ENCODE data around the gene ACTR5. TPM values are rescaled to one million over a fixed set of nuclear protein-coding genes. Genes with fewer than 3 reads are reported as not detected.

Gene ACTR5
- total RNA-seq, 1 donor from 2014 or later = 17.3 TPM

GRCh38 chr20:38704136-38704535, 44.1 kb upstream of the ACTR5 start:
- no peak for TF ChIP-seq CTCF (IDR thresholded peaks at IDR 0.05; ENCODE audit: unreplicated experiment)
- DNase-seq (ENCODE audit: low spot score) = no peak
- no peaks in the 10 kb centered on the region for H3K9me3 Mint-ChIP-seq (ENCODE audit: unreplicated experiment)
- no peak overlapping the region for H3K27ac Mint-ChIP-seq (ENCODE audit: unreplicated experiment)
- no peaks in the 10 kb centered on the region for H3K4me1 Mint-ChIP-seq (ENCODE audit: unreplicated experiment)
- peaks cover 1% of the 10 kb centered on the region for H3K27me3 Mint-ChIP-seq (ENCODE audit: unreplicated experiment)
- H3K4me3 Mint-ChIP-seq (ENCODE audit: unreplicated experiment) = no peak overlapping the region
- no peaks in the 10 kb centered on the region for H3K36me3 Mint-ChIP-seq (ENCODE audit: low read depth, unreplicated experiment)

GRCh38 chr20:38706509-38706908, 41.8 kb upstream of the ACTR5 start:
- Mint-ChIP-seq H3K27me3 (ENCODE audit: unreplicated experiment) (peaks cover 1% of the 10 kb centered on the region), H3K27ac (ENCODE audit: unreplicated experiment) (no peak overlapping the region), H3K9me3 (ENCODE audit: unreplicated experiment) (no peaks in the 10 kb centered on the region), H3K4me1 (ENCODE audit: unreplicated experiment) (no peaks in the 10 kb centered on the region), H3K36me3 (ENCODE audit: low read depth, unreplicated experiment) (no peaks in the 10 kb centered on the region), H3K4me3 (ENCODE audit: unreplicated experiment) (no peak overlapping the region)
- DNase-seq (ENCODE audit: low spot score) = no peak
- TF ChIP-seq CTCF (IDR thresholded peaks at IDR 0.05; ENCODE audit: unreplicated experiment) = no peak

GRCh38 chr20:38714308-38714707, 34.0 kb upstream of the ACTR5 start:
- Mint-ChIP-seq H3K27me3 (ENCODE audit: unreplicated experiment) (peaks cover 6% of the 10 kb centered on the region), H3K4me3 (ENCODE audit: unreplicated experiment) (no peak overlapping the region), H3K36me3 (ENCODE audit: low read depth, unreplicated experiment) (no peaks in the 10 kb centered on the region), H3K27ac (ENCODE audit: unreplicated experiment) (no peak overlapping the region), H3K4me1 (ENCODE audit: unreplicated experiment) (peaks cover 4% of the 10 kb centered on the region), H3K9me3 (ENCODE audit: unreplicated experiment) (no peaks in the 10 kb centered on the region)
- no peak for TF ChIP-seq CTCF (IDR thresholded peaks at IDR 0.05; ENCODE audit: unreplicated experiment)
- no peak for DNase-seq (ENCODE audit: low spot score)

GRCh38 chr20:38715646-38716045, 32.6 kb upstream of the ACTR5 start:
- Mint-ChIP-seq H3K4me1 (ENCODE audit: unreplicated experiment) (peaks cover 9% of the 10 kb centered on the region), H3K27ac (ENCODE audit: unreplicated experiment) (no peak overlapping the region), H3K27me3 (ENCODE audit: unreplicated experiment) (peaks cover 10% of the 10 kb centered on the region), H3K9me3 (ENCODE audit: unreplicated experiment) (no peaks in the 10 kb centered on the region), H3K4me3 (ENCODE audit: unreplicated experiment) (no peak overlapping the region), H3K36me3 (ENCODE audit: low read depth, unreplicated experiment) (peaks cover 3% of the 10 kb centered on the region)
- TF ChIP-seq CTCF (IDR thresholded peaks at IDR 0.05; ENCODE audit: unreplicated experiment) = no peak
- DNase-seq (ENCODE audit: low spot score) = no peak

GRCh38 chr20:38722683-38723016, 25.6 kb upstream of the ACTR5 start:
- DNase-seq (ENCODE audit: low spot score) = peak; percentile 22
- no peak for TF ChIP-seq CTCF (IDR thresholded peaks at IDR 0.05; ENCODE audit: unreplicated experiment)
- Mint-ChIP-seq H3K27me3 (ENCODE audit: unreplicated experiment) (peaks cover 39% of the 10 kb centered on the region), H3K4me1 (ENCODE audit: unreplicated experiment) (peaks cover 56% of the 10 kb centered on the region), H3K4me3 (ENCODE audit: unreplicated experiment) (peak overlapping the region; percentile 80), H3K27ac (ENCODE audit: unreplicated experiment) (peak overlapping the region; percentile 69), H3K36me3 (ENCODE audit: low read depth, unreplicated experiment) (peaks cover 14% of the 10 kb centered on the region), H3K9me3 (ENCODE audit: unreplicated experiment) (no peaks in the 10 kb centered on the region)
